ENCODE measurements around the gene APOBEC2.

GRCh38 chr6:41033776-41034175 is 19.2 kb upstream of the APOBEC2 start:
- TF ChIP-seq CTCF (IDR thresholded peaks at IDR 0.05): no peak
- no peak for TF ChIP-seq EZH2 (IDR thresholded peaks at IDR 0.05; ENCODE audit: borderline replicate concordance, insufficient read depth, low read depth, low read length, poor library complexity, severe bottlenecking)
